Fibroblast of gingiva (primary cell): ENCODE data around the gene BTNL8.

Source experiments
- DNase-seq: peaks from one replicate; pipeline ENCODE4 v3.0.0-alpha.2; 2011; ENCODE audit warnings: low read depth

The BTNL8 gene

DNA sequence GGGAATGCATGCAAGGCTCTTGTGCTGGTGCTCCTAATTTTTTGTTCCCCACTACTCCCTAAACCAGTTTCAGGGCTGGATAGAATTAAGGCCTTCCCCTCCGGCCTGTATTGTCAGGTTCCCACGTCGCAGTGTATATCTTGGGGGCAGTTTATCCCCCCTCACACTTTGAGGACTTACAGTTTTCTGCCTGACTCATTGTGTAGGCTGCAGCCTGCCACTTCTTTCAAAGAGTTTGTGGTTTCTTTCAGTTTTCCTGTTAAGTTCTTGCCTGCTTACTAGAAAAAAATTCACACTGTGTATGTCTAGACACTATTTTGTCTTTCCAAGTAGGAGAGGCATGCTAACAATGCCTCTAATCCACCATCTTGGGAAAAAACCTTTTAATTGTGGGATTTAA is 61.2 kb downstream of the BTNL8 start:
- no peak for DNase-seq

- no peak for DNase-seq
Observed at GRCh38 chr5:180969406-180969805, 70.4 kb downstream of the BTNL8 start.

DNA sequence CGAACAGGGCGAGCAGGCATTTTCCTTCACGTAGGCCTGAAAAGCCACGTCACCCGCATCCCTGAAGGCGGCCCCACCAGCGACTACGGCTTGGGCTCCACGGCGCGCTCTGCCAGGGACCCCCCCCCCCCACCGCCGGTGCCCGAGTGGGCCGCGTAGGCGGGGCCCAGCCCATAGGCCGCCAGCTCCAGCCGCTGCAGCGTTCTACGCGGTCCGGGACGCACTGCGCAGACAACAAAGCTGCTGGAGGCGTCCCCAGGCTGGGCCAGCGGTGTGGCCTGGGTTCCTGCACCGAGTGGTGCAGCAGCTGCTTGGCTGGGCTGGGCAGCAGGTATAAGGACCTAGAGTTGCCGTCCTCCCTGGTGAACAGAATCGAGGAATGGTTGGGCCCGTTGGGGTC is 71.4 kb downstream of the BTNL8 start:
- DNase-seq: no peak

DNA sequence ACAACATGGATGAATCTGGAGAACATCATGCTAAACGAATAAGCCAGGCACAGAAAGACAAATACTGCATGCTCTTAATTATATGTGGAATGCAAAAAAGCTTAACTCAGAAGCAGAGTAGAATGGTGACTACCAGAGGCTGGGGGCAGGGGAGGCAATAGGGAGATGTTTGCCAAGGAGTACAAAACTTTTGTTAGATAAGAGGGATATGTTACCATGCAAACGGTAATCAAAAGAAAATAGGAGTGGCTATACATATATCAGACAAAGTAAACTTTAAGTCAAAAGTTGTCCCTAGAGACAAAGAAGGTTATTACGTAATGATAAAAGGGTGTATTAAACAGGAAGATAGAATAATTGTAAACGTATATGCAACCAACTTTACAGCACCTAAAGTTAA is 71.9 kb downstream of the BTNL8 start:
- no peak for DNase-seq

DNA sequence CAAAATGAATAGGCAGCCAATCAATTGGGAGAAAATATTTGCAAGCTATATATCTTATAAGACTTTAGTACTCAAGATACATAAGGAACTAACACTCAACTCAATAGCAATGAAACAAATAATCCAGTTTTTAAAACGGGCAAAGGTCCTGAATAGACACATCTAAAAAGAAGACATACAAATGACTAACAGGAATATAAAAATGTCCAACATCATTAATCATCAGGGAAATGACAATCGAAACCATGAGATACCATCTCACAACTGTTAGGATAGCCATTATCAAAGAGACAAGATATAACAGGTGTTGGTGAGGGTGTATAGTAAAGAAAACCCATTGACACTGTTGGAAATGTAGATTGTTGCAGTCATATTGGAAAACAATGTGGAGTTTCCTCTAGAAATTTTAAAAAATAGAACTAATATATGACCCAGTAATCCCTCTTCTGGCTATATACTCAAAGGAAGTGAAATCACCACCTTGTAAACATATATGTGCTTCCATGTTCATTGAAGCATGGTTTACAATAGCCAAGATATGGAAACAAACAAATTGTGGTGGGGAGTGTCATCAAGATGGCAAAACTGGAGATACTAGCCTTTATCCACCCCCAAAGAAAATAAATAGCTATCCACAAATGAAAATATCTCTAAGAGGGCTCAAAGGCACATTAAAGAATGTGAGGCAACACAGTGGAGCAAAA is 75.8 kb downstream of the BTNL8 start:
- DNase-seq: no peak

GRCh38 chr5:180975338-180975737 is 76.4 kb downstream of the BTNL8 start:
- DNase-seq: no peak

DNA sequence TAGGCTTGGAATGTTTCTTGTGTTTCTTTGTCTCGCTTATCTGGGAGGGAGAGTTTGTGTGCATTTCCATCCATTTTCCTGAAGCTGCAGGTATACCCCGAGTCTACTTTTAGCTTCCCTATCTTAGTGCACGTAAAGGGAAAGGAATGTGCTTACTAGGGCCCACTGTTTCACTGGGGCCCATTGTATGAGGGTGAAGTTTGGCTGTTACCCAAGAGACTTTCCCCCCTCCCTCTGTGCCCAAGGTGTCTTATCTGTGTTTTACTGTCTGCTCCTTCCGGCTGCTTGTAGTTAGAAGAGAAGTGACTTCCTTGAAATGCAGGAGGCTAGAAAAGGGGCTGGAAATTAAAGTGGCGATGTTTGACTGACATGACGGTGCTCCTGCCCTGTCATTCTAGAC is 77.6 kb downstream of the BTNL8 start:
- no peak for DNase-seq

GRCh38 chr5:180977852-180978251 is 78.9 kb downstream of the BTNL8 start:
- no peak for DNase-seq

- no peak for DNase-seq
Observed at GRCh38 chr5:180982008-180982741, 83.2 kb downstream of the BTNL8 start.

DNA sequence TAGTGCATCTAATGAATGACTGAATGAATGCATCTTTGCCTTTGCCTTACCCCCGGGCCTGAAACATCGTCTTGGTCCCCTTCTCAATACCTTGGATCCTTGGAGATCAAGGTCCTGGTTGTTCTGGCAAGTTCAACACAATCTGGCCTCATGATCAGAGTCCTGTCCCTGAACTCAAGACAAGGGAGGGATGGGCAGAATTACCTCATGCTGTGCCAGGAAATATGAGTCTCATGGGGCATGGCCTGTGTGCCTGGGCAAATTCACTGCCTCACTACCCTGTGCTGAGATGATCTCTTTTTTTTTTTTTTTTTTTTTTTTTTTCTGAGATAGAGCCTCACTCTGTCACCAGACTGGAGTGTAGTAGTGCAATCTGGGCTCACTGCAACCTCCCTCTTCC is 89.1 kb downstream of the BTNL8 start:
- DNase-seq: no peak

GRCh38 chr5:180988592-180988991 is 89.6 kb downstream of the BTNL8 start, which contains the start of gene BTNL3:
Gene BTNL3 (plus strand): TSS chr5:180988846. CDS start chr5:180989029, 183 bp downstream.
- no peak for DNase-seq

- no peak for DNase-seq
Observed at GRCh38 chr5:180990086-180990881, 91.3 kb downstream of the BTNL8 start.

- no peak for DNase-seq
Observed at GRCh38 chr5:180990882-180991242, 91.9 kb downstream of the BTNL8 start.
